ENCODE measurements around the gene MICALL2.

GRCh38 chr7:1408466-1408865, 50.8 kb downstream of the MICALL2 start:
- TF ChIP-seq, protein P1, sequence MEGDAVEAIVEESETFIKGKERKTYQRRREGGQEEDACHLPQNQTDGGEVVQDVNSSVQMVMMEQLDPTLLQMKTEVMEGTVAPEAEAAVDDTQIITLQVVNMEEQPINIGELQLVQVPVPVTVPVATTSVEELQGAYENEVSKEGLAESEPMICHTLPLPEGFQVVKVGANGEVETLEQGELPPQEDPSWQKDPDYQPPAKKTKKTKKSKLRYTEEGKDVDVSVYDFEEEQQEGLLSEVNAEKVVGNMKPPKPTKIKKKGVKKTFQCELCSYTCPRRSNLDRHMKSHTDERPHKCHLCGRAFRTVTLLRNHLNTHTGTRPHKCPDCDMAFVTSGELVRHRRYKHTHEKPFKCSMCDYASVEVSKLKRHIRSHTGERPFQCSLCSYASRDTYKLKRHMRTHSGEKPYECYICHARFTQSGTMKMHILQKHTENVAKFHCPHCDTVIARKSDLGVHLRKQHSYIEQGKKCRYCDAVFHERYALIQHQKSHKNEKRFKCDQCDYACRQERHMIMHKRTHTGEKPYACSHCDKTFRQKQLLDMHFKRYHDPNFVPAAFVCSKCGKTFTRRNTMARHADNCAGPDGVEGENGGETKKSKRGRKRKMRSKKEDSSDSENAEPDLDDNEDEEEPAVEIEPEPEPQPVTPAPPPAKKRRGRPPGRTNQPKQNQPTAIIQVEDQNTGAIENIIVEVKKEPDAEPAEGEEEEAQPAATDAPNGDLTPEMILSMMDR (IDR thresholded peaks at IDR 0.05), result no peak
- no peak for TF ChIP-seq POLR2A (IDR thresholded peaks at IDR 0.05)

Data from Peyer's patch (tissue), 4 donors.